HCT116 (cell line): ENCODE data around the gene TCF20. TPM values are rescaled to one million over a fixed set of nuclear protein-coding genes. Genes with fewer than 3 reads are reported as not detected.

Experiments used
- ATAC-seq: fragments of 200-7000 bp; cut with Tn5 transposase; 2 replicates; pipeline ENCODE4 v1.9.1; 2020; ENCODE audit warnings: mild to moderate bottlenecking, moderate library complexity
- BruUV-seq: library from RNA; stranded (reverse); fragments of 400-500 nt; replicated peaks from 2 replicates; lab custom pipeline; 2021; lab: Mats Ljungman, UMichigan
- CTCF ChIA-PET: fragments of 300-600 bp; sonication (Branson Sonifier 250); formaldehyde crosslinking; loops from one replicate; lab custom pipeline; 2021; ENCODE audit warnings: antibody characterized with exemption; lab: Charles Lee
- POLR2A ChIA-PET: fragments of 300-600, 350-600 bp; sonication (Branson Sonifier 250); formaldehyde crosslinking; loops from one replicate; lab custom pipeline; 2021; ENCODE audit warnings: antibody characterized with exemption; lab: Charles Lee
- RAD21 ChIA-PET, 2 experiments: fragments of 300-600 bp; sonication (Branson Sonifier 250); formaldehyde crosslinking; loops; one replicate each; lab custom pipeline; 2023; ENCODE audit warnings: low total read pairs in 2 of 2; ENCODE audit not compliant: uncharacterized antibody in 2 of 2, unreplicated experiment in 2 of 2, low non-redundant PET in 1 of 2; lab: Charles Lee
- DNase-seq: peaks from one replicate; pipeline ENCODE4 v3.0.0-alpha.2; 2010; ENCODE audit warnings: low read depth, low spot score
- H2AFZ ChIP-seq: fragments of 200-600 bp; shearing (Covaris generic), sonication (generic); 2 replicates; pipeline ENCODE4 v1.6.1; 2017; ENCODE audit warnings: low read depth, mixed run types, mixed read lengths, antibody characterized with exemption, low read length; ENCODE audit not compliant: poor library complexity, severe bottlenecking
- H3K27ac ChIP-seq: 2 replicates; pipeline ENCODE4 v1.5.1; 2012; ENCODE audit warnings: low read depth, low read length
- H3K27me3 ChIP-seq: fragments of 200-600 bp; sonication (generic); 2 replicates; pipeline ENCODE4 v1.6.1; 2016; ENCODE audit warnings: mixed run types, low read length, mixed read lengths; ENCODE audit not compliant: insufficient read depth
- H3K36me3 ChIP-seq, 2 experiments: fragments of 200-500 bp in 1 of 2; fragments of 200-600 bp in 1 of 2; sonication (Bioruptor generic) in 1 of 2; sonication (generic) in 1 of 2; 2 replicates each; pipeline versions ENCODE4 v1.5.1 to v1.6.1; 2014 to 2016; ENCODE audit warnings: low read length in 2 of 2, inconsistent platforms in 1 of 2, mixed read lengths in 1 of 2, mixed run types in 1 of 2; ENCODE audit not compliant: insufficient read depth in 2 of 2, control insufficient read depth in 1 of 2
- H3K4me1 ChIP-seq, 2 experiments: fragments of 200-600 bp in 1 of 2; sonication (generic) in 1 of 2; 2 replicates each; pipeline versions ENCODE4 v1.5.1 to v1.6.1; 2012 to 2017; ENCODE audit warnings: low read length in 2 of 2, inconsistent platforms in 1 of 2, mild to moderate bottlenecking in 1 of 2, mixed read lengths in 1 of 2, mixed run types in 1 of 2, moderate library complexity in 1 of 2; ENCODE audit not compliant: insufficient read depth in 2 of 2, control insufficient read depth in 1 of 2
- H3K4me2 ChIP-seq: fragments of 200-600 bp; sonication (generic); 2 replicates; pipeline ENCODE4 v1.6.1; 2017; ENCODE audit warnings: mixed run types, low read length, mixed read lengths
- H3K4me3 ChIP-seq, 2 experiments: fragments of 200-600 bp in 1 of 2; sonication (generic) in 1 of 2; replicated peaks in 1 of 2; 2 replicates each; pipeline ENCODE4 v1.5.1; 2011 to 2016; ENCODE audit warnings: low read length in 2 of 2, control low read depth in 1 of 2, low read depth in 1 of 2, mild to moderate bottlenecking in 1 of 2, mixed read lengths in 1 of 2, mixed run types in 1 of 2
- H3K79me2 ChIP-seq: fragments of 200-600 bp; sonication (generic); 2 replicates; pipeline ENCODE4 v1.6.1; 2017; ENCODE audit warnings: mild to moderate bottlenecking, mixed run types, low read length, moderate library complexity, mixed read lengths; ENCODE audit not compliant: insufficient read depth
- H3K9ac ChIP-seq: fragments of 200-600 bp; sonication (generic); 2 replicates; pipeline ENCODE4 v1.6.1; 2016; ENCODE audit warnings: low read length, mixed read lengths
- H3K9me2 ChIP-seq: fragments of 200-600 bp; sonication (generic), shearing (Covaris generic); 2 replicates; pipeline ENCODE4 v1.6.1; 2017; ENCODE audit warnings: mixed run types, mild to moderate bottlenecking, moderate library complexity; ENCODE audit not compliant: insufficient read depth
- H3K9me3 ChIP-seq, 2 experiments: fragments of 200-500 bp in 1 of 2; fragments of 200-600 bp in 1 of 2; sonication (Bioruptor generic) in 1 of 2; sonication (generic) in 1 of 2; 2 replicates each; pipeline ENCODE4 v1.6.1; 2014 to 2017; ENCODE audit warnings: low read length in 2 of 2, mixed read lengths in 2 of 2, inconsistent platforms in 1 of 2, low read depth in 1 of 2, mild to moderate bottlenecking in 1 of 2, mixed run types in 1 of 2, moderate library complexity in 1 of 2; ENCODE audit not compliant: control insufficient read depth in 1 of 2, insufficient read depth in 1 of 2
- H4K20me1 ChIP-seq: fragments of 200-600 bp; sonication (generic), shearing (Covaris generic); 2 replicates; pipeline ENCODE4 v1.6.1; 2017; ENCODE audit warnings: mixed run types, mild to moderate bottlenecking, moderate library complexity; ENCODE audit not compliant: insufficient read depth
- CEBPB ChIP-seq: IDR thresholded peaks from 2 replicates; pipeline ENCODE4 v1.6.1; 2012; ENCODE audit warnings: low read depth
- EGR1 ChIP-seq: IDR thresholded peaks from 2 replicates; pipeline ENCODE4 v1.6.1; 2012; ENCODE audit warnings: low read depth
- ELF1 ChIP-seq: IDR thresholded peaks from 2 replicates; pipeline ENCODE4 v1.6.1; 2012; ENCODE audit warnings: low read depth, borderline replicate concordance
- EZH2 ChIP-seq: fragments of 200-600 bp; sonication (generic); IDR thresholded peaks from 2 replicates; pipeline ENCODE4 v1.6.1; 2017; ENCODE audit warnings: antibody characterized with exemption, mixed run types
- FOSL1 ChIP-seq: IDR thresholded peaks from 2 replicates; pipeline ENCODE4 v1.6.1; 2012; ENCODE audit warnings: low read depth
- POLR2AphosphoS5 ChIP-seq: IDR thresholded peaks from 2 replicates; pipeline ENCODE4 v1.6.1; 2011; ENCODE audit warnings: mild to moderate bottlenecking, low read depth, low read length, moderate library complexity
- SP1 ChIP-seq: IDR thresholded peaks from 2 replicates; pipeline ENCODE4 v1.6.1; 2012; ENCODE audit warnings: low read depth
- TCF7L2 ChIP-seq: IDR thresholded peaks from 2 replicates; pipeline ENCODE4 v1.7.0; 2011; ENCODE audit warnings: borderline replicate concordance, inconsistent platforms; ENCODE audit not compliant: insufficient read depth, insufficient read length; ENCODE audit errors: extremely low read depth
- YY1 ChIP-seq: IDR thresholded peaks from 2 replicates; pipeline ENCODE4 v1.6.1; 2011; ENCODE audit warnings: low read length, low read depth, moderate library complexity, mild to moderate bottlenecking; ENCODE audit not compliant: insufficient replicate concordance; ENCODE audit errors: extremely low read depth
- ZFX ChIP-seq: fragments of 450-650 bp; IDR thresholded peaks from 2 replicates; pipeline ENCODE4 v1.6.1; 2017
- ZNF274 ChIP-seq: fragments of 200-500 bp; sonication (Bioruptor generic); IDR thresholded peaks from 2 replicates; pipeline ENCODE4 v1.6.1; 2014; ENCODE audit warnings: mild to moderate bottlenecking, low read depth, low read length, inconsistent platforms
- intact Hi-C: fragments of 100-400 bp; cut with micrococcal nuclease; formaldehyde crosslinking; loops from 2 replicates; pipeline ENCODE4 v1.10.0; 2022
- total RNA-seq: library from RNA; stranded (reverse); gene quantifications from one replicate; pipeline ENCODE4 v1.2.1, GENCODE V29; 2021; ENCODE audit not compliant: unreplicated experiment
- TF ChIP-seq, protein P1 (sequence below): IDR thresholded peaks from 2 replicates; pipeline ENCODE4 v1.6.1; 2012; ENCODE audit warnings: low read depth
- TF ChIP-seq, protein P2 (sequence below): IDR thresholded peaks from 2 replicates; pipeline ENCODE4 v1.6.1; 2012
- TF ChIP-seq, protein P3 (sequence below), 3 experiments: fragments of 200-600 bp in 1 of 3; sonication (generic) in 1 of 3; IDR thresholded peaks in 2 of 3; conservative IDR thresholded peaks in 1 of 3; 2 replicates each; pipeline ENCODE4 v1.5.1; 2012 to 2017; ENCODE audit warnings: low read depth in 2 of 3, low read length in 2 of 3, antibody characterized with exemption in 1 of 3, borderline replicate concordance in 1 of 3, control low read depth in 1 of 3, mild to moderate bottlenecking in 1 of 3, mixed read lengths in 1 of 3, mixed run types in 1 of 3, moderate library complexity in 1 of 3; ENCODE audit not compliant: insufficient read depth in 1 of 3

TCF20 gene
- total RNA-seq, 1 experiment from 2014 or later = 66.7 TPM

DNA sequence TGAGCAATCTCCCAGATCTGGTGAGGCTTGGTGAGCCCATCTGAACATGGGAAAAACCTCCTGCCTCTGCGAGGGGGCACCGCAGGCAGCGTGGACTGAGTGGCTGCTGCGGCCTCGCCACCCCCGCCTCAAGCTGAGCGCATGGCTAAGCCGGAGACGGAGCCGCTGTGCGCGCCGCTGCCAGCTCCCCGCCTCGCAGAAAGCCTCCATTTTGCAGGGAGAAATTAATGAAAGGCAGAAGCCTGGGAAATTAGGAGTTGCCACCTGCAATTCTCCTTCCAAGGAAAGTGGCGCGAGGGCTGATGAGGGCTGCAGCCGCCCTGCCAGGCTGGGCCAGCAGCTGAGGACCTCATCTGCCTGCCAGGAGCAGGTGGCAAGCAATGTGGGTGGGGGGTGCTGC is 35.6 kb upstream of the TCF20 start (continued):
- TF ChIP-seq, protein P1, sequence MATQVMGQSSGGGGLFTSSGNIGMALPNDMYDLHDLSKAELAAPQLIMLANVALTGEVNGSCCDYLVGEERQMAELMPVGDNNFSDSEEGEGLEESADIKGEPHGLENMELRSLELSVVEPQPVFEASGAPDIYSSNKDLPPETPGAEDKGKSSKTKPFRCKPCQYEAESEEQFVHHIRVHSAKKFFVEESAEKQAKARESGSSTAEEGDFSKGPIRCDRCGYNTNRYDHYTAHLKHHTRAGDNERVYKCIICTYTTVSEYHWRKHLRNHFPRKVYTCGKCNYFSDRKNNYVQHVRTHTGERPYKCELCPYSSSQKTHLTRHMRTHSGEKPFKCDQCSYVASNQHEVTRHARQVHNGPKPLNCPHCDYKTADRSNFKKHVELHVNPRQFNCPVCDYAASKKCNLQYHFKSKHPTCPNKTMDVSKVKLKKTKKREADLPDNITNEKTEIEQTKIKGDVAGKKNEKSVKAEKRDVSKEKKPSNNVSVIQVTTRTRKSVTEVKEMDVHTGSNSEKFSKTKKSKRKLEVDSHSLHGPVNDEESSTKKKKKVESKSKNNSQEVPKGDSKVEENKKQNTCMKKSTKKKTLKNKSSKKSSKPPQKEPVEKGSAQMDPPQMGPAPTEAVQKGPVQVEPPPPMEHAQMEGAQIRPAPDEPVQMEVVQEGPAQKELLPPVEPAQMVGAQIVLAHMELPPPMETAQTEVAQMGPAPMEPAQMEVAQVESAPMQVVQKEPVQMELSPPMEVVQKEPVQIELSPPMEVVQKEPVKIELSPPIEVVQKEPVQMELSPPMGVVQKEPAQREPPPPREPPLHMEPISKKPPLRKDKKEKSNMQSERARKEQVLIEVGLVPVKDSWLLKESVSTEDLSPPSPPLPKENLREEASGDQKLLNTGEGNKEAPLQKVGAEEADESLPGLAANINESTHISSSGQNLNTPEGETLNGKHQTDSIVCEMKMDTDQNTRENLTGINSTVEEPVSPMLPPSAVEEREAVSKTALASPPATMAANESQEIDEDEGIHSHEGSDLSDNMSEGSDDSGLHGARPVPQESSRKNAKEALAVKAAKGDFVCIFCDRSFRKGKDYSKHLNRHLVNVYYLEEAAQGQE = no peak
- TF ChIP-seq, protein P2, sequence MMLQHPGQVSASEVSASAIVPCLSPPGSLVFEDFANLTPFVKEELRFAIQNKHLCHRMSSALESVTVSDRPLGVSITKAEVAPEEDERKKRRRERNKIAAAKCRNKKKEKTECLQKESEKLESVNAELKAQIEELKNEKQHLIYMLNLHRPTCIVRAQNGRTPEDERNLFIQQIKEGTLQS = no peak
- TF ChIP-seq, protein P3, sequence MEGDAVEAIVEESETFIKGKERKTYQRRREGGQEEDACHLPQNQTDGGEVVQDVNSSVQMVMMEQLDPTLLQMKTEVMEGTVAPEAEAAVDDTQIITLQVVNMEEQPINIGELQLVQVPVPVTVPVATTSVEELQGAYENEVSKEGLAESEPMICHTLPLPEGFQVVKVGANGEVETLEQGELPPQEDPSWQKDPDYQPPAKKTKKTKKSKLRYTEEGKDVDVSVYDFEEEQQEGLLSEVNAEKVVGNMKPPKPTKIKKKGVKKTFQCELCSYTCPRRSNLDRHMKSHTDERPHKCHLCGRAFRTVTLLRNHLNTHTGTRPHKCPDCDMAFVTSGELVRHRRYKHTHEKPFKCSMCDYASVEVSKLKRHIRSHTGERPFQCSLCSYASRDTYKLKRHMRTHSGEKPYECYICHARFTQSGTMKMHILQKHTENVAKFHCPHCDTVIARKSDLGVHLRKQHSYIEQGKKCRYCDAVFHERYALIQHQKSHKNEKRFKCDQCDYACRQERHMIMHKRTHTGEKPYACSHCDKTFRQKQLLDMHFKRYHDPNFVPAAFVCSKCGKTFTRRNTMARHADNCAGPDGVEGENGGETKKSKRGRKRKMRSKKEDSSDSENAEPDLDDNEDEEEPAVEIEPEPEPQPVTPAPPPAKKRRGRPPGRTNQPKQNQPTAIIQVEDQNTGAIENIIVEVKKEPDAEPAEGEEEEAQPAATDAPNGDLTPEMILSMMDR (IDR thresholded peaks at IDR 0.05 in 2 of 3, conservative IDR thresholded peaks at IDR 0.05 in 1 of 3; ENCODE audit: borderline replicate concordance in 1 of 3, insufficient read depth in 1 of 3, low read depth in 2 of 3, low read length in 2 of 3) = no peak
- no peak for TF ChIP-seq ZFX
- no peak for TF ChIP-seq YY1
- no peak for TF ChIP-seq EGR1

DNA sequence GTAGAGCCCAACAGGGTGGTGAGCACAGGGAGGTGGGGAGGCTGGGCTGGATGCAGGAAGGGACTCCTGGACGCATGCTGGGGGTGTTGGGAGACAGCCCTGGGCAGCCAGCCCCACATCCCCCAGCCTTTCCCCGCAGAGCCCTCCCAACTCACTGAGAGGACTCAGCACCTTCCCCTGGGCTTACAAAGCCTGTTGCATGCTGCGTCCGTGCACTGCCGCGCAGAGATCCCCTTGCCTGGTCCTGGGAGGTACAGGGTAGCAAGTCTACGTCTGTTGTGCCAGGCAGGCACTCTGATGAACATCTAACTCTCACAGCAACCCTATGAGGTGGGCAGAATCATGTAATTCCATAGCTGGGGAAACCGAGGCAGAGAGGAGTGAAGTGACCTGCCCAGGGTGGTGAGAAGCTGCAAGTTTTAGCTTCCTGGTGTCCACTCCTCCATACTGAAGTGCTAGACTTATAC is 33.9 kb upstream of the TCF20 start:
- Histone ChIP-seq H3K27me3 (no peaks in the 10 kb centered on the region), H4K20me1 (no peaks in the 10 kb centered on the region), H3K79me2 (no peaks in the 10 kb centered on the region), H3K9me3 (no peaks in the 10 kb centered on the region), H3K36me3 (no peaks in the 10 kb centered on the region), H2AFZ (no peak overlapping the region), H3K9me2 (no peaks in the 10 kb centered on the region), H3K4me3 (no peak overlapping the region), H3K4me1 (peaks cover 14 to 31% of the 10 kb centered on the region in 2 experiments), H3K4me2 (peak overlapping the region; percentile 49), H3K27ac (no peak overlapping the region), H3K9ac (no peak overlapping the region)
- intact Hi-C loops = no loop called here
- ATAC-seq (no peak), DNase-seq (no peak)
- BruUV-seq = no TSS peak
- ChIA-PET CTCF (no interaction called here), RAD21 (no interaction called here), POLR2A (no interaction called here)
- TF ChIP-seq ELF1 (no peak), ZFX (no peak), CEBPB (no peak), POLR2AphosphoS5 (no peak), ZNF274 (no peak), EZH2 (no peak), SP1 (no peak), FOSL1 (no peak), TCF7L2 (no peak)
- TF ChIP-seq, protein P3 (IDR thresholded peaks at IDR 0.05 in 2 of 3, conservative IDR thresholded peaks at IDR 0.05 in 1 of 3; ENCODE audit: borderline replicate concordance in 1 of 3, insufficient read depth in 1 of 3, low read depth in 2 of 3, low read length in 2 of 3) = no peak
